Neural crest cell (in vitro differentiated cells): ENCODE results near the gene EGFR. TPM values are rescaled to one million over a fixed set of nuclear protein-coding genes. Genes with fewer than 3 reads are reported as not detected.

ENCODE experiments used
- DNase-seq: peaks from one replicate; pipeline ENCODE4 v3.0.0; 2021; ENCODE audit warnings: low read depth, mixed read lengths, low spot score
- H3K27ac Mint-ChIP-seq: one replicate; pipeline ENCODE4 v1.8.0; 2021; ENCODE audit warnings: mild to moderate bottlenecking, mixed read lengths; ENCODE audit not compliant: unreplicated experiment
- H3K27me3 Mint-ChIP-seq: 2 replicates; pipeline ENCODE4 v1.8.0; 2021; ENCODE audit warnings: low read depth, mild to moderate bottlenecking, mixed read lengths
- H3K36me3 Mint-ChIP-seq: 2 replicates; pipeline ENCODE4 v1.8.0; 2021; ENCODE audit warnings: low read depth, mild to moderate bottlenecking, mixed read lengths
- H3K4me1 Mint-ChIP-seq: 2 replicates; pipeline ENCODE4 v1.8.0; 2021; ENCODE audit warnings: mixed read lengths
- H3K4me3 Mint-ChIP-seq: one replicate; pipeline ENCODE4 v1.8.0; 2021; ENCODE audit warnings: mild to moderate bottlenecking, mixed read lengths
- H3K9me3 Mint-ChIP-seq: 2 replicates; pipeline ENCODE4 v1.8.0; 2021; ENCODE audit warnings: mixed read lengths
- CTCF ChIP-seq: fragments of 200-600 bp; sonication (generic); conservative IDR thresholded peaks from 2 replicates; pipeline ENCODE4 v1.5.0; 2021; ENCODE audit warnings: antibody characterized with exemption, mild to moderate bottlenecking
- total RNA-seq: library from RNA; stranded (reverse); gene quantifications from 2 replicates; pipeline ENCODE4 v1.2.1, GENCODE V29; 2021

Gene EGFR
- total RNA-seq, 1 donor from 2014 or later = 2.3 TPM

- Mint-ChIP-seq H3K36me3 (no peaks in the 10 kb centered on the region), H3K4me3 (no peak overlapping the region), H3K9me3 (no peaks in the 10 kb centered on the region), H3K27ac (no peak overlapping the region), H3K4me1 (no peaks in the 10 kb centered on the region), H3K27me3 (peaks cover under 1% of the 10 kb centered on the region)
- no peak for DNase-seq
- no peak for TF ChIP-seq CTCF
Measured at GRCh38 chr7:55118426-55118825, 99.6 kb downstream of the EGFR start.

- no peak for TF ChIP-seq CTCF
- DNase-seq = no peak
- H3K27ac Mint-ChIP-seq = no peak overlapping the region
- H3K27me3 Mint-ChIP-seq = peaks cover 5% of the 10 kb centered on the region
- H3K4me3 Mint-ChIP-seq = no peak overlapping the region
- no peaks in the 10 kb centered on the region for H3K36me3 Mint-ChIP-seq
- no peaks in the 10 kb centered on the region for H3K9me3 Mint-ChIP-seq
- H3K4me1 Mint-ChIP-seq = no peaks in the 10 kb centered on the region
Measured at GRCh38 chr7:55119571-55119970, 100.8 kb downstream of the EGFR start.

- Mint-ChIP-seq H3K9me3 (no peaks in the 10 kb centered on the region), H3K4me3 (no peak overlapping the region), H3K4me1 (no peaks in the 10 kb centered on the region), H3K27me3 (peaks cover 5% of the 10 kb centered on the region), H3K36me3 (no peaks in the 10 kb centered on the region), H3K27ac (no peak overlapping the region)
- no peak for TF ChIP-seq CTCF
- no peak for DNase-seq
Measured at GRCh38 chr7:55120074-55120473, 101.3 kb downstream of the EGFR start.

GRCh38 chr7:55120501-55121198 is 101.8 kb downstream of the EGFR start:
- peaks cover 5% of the 10 kb centered on the region for H3K27me3 Mint-ChIP-seq
- H3K9me3 Mint-ChIP-seq = no peaks in the 10 kb centered on the region
- no peak overlapping the region for H3K27ac Mint-ChIP-seq
- no peak for TF ChIP-seq CTCF
- H3K36me3 Mint-ChIP-seq = no peaks in the 10 kb centered on the region
- no peak overlapping the region for H3K4me3 Mint-ChIP-seq
- H3K4me1 Mint-ChIP-seq = no peaks in the 10 kb centered on the region
- DNase-seq = no peak

- Mint-ChIP-seq H3K9me3 (no peaks in the 10 kb centered on the region), H3K4me1 (no peaks in the 10 kb centered on the region), H3K4me3 (no peak overlapping the region), H3K36me3 (no peaks in the 10 kb centered on the region), H3K27me3 (peaks cover 5% of the 10 kb centered on the region), H3K27ac (no peak overlapping the region)
- no peak for DNase-seq
- no peak for TF ChIP-seq CTCF
Measured at GRCh38 chr7:55121249-55121648, 102.4 kb downstream of the EGFR start.
